Breast epithelium (tissue), 3 donors: ENCODE results near the gene TBC1D2B.

Experiments used
- POLR2AphosphoS5 ChIP-seq, 3 donors: sonication (generic); formaldehyde crosslinking; IDR thresholded peaks; one replicate each; pipeline ENCODE4 v1.6.1; 2017; ENCODE audit warnings: antibody characterized with exemption in 3 of 3
- TF ChIP-seq, protein P1 (sequence below), 3 donors: fragments of 450-650 bp; IDR thresholded peaks; one replicate each; pipeline ENCODE4 v1.5.1; 2016 to 2017; ENCODE audit warnings: antibody characterized with exemption in 3 of 3, mild to moderate bottlenecking in 3 of 3, moderate library complexity in 3 of 3

DNA sequence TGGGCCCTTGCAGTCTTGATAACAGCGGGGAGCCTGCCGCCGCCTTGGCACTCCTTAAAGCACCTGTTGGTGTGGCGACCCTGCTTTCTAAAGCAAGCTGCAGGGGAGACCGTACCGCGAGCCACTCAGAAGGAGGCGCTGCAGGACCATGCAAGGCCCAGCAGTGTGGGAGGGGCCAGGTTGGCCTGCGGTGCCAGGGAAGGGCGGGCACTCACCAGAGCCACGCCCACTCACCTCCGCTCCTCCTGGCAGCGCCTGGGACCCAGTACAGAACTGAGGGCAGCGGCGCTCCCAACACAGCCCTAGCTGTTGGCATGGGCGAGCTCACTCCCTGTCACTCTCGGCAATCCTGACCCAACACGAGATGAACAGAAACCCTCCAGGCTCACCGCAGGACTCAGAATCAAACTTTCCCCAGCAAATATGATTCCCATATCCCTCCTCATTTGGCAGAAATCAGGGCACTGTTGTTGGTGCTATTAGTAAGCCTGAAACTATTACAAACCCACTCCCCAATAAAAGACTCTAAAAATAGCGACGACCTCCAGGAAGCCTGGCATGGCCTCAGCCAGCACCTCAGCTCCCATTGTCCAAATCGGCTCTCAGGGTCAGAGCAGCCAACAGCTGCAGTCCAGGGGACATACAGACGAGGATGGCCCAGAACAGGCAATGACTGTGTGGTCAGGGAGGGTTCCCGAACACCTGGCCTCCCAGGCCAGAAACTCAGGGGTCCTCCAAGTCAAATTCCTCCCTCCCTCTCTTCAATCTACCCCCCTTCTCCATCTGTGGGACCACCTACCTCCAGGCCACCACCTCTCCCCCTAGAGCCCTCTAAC is 77.2 kb downstream of the TBC1D2B start:
- no peak for TF ChIP-seq POLR2AphosphoS5 (IDR thresholded peaks at IDR 0.05)
- TF ChIP-seq, protein P1, sequence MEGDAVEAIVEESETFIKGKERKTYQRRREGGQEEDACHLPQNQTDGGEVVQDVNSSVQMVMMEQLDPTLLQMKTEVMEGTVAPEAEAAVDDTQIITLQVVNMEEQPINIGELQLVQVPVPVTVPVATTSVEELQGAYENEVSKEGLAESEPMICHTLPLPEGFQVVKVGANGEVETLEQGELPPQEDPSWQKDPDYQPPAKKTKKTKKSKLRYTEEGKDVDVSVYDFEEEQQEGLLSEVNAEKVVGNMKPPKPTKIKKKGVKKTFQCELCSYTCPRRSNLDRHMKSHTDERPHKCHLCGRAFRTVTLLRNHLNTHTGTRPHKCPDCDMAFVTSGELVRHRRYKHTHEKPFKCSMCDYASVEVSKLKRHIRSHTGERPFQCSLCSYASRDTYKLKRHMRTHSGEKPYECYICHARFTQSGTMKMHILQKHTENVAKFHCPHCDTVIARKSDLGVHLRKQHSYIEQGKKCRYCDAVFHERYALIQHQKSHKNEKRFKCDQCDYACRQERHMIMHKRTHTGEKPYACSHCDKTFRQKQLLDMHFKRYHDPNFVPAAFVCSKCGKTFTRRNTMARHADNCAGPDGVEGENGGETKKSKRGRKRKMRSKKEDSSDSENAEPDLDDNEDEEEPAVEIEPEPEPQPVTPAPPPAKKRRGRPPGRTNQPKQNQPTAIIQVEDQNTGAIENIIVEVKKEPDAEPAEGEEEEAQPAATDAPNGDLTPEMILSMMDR (IDR thresholded peaks at IDR 0.05), result peak in 1 of 3 donors; percentile 15
